GM13977 (cell line): ENCODE measurements around the gene DCAF17.

Experiments
- DNase-seq: peaks from one replicate; pipeline ENCODE4 v3.0.0; 2012; ENCODE audit warnings: low spot score
- in situ Hi-C: fragments of 300-500 bp; cut with MboI; formaldehyde crosslinking; loops from one replicate; pipeline ENCODE4 v1.12.0; 2022; ENCODE audit warnings: low sequenced_read_pairs, low pct_unique_long_range_greater_than_20kb, mixed read lengths, inconsistent platforms; ENCODE audit not compliant: unreplicated experiment
- TF ChIP-seq, protein P1 (sequence below): IDR thresholded peaks from 2 replicates; pipeline ENCODE4 v1.5.1; 2012; ENCODE audit warnings: mild to moderate bottlenecking, control low read depth; ENCODE audit not compliant: insufficient read depth; ENCODE audit errors: extremely low read depth, missing control alignments

Gene DCAF17, protein sequence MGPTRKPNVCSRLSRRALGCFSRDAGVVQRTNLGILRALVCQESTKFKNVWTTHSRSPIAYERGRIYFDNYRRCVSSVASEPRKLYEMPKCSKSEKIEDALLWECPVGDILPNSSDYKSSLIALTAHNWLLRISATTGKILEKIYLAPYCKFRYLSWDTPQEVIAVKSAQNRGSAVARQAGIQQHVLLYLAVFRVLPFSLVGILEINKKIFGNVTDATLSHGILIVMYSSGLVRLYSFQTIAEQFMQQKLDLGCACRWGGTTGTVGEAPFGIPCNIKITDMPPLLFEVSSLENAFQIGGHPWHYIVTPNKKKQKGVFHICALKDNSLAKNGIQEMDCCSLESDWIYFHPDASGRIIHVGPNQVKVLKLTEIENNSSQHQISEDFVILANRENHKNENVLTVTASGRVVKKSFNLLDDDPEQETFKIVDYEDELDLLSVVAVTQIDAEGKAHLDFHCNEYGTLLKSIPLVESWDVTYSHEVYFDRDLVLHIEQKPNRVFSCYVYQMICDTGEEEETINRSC

GRCh38 chr2:171434013-171434989 lies at the start of gene DCAF17:
Gene DCAF17 (plus strand): TSS chr2:171434226. CDS start chr2:171434578, 352 bp downstream.
- TF ChIP-seq, protein P1, sequence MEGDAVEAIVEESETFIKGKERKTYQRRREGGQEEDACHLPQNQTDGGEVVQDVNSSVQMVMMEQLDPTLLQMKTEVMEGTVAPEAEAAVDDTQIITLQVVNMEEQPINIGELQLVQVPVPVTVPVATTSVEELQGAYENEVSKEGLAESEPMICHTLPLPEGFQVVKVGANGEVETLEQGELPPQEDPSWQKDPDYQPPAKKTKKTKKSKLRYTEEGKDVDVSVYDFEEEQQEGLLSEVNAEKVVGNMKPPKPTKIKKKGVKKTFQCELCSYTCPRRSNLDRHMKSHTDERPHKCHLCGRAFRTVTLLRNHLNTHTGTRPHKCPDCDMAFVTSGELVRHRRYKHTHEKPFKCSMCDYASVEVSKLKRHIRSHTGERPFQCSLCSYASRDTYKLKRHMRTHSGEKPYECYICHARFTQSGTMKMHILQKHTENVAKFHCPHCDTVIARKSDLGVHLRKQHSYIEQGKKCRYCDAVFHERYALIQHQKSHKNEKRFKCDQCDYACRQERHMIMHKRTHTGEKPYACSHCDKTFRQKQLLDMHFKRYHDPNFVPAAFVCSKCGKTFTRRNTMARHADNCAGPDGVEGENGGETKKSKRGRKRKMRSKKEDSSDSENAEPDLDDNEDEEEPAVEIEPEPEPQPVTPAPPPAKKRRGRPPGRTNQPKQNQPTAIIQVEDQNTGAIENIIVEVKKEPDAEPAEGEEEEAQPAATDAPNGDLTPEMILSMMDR: no peak
- peak; percentile 96 for DNase-seq
- in situ Hi-C loops: loop anchor here (25.0 kb wide), 1 partner anchor 447 kb away; no protein-coding TSS in a partner anchor

GRCh38 chr2:171386627-171387026 lies 47.4 kb upstream of the DCAF17 start:
- in situ Hi-C loops: no loop called here
- no peak for DNase-seq
- TF ChIP-seq, protein P1: no peak

GRCh38 chr2:171387052-171387451 lies 47.0 kb upstream of the DCAF17 start:
- TF ChIP-seq, protein P1: no peak
- DNase-seq: no peak
- in situ Hi-C loops: no loop called here

DNA sequence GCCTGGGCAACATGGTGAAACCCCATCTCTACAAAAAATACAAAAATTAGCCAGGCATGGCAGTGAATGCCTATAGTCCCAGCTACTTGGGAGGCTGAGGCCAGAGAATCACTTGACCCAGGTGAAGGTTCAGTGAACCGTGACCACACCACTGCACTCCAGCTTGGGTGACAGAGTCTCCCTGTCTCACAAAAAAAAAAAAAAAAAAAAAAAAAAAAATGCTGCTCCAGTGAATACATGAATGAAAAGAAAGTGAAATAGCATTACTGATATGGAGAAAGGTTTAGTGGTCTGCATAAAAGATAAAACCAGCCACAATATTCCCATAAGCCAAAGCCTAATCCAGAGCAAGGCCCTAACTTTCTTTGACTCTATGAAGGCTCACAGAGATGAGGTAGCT lies 44.7 kb upstream of the DCAF17 start:
- TF ChIP-seq, protein P1: no peak
- in situ Hi-C loops: no loop called here
- no peak for DNase-seq

GRCh38 chr2:171389780-171390179 lies 44.2 kb upstream of the DCAF17 start:
- no peak for DNase-seq
- in situ Hi-C loops: no loop called here
- TF ChIP-seq, protein P1: no peak

GRCh38 chr2:171390941-171391516 lies 43.0 kb upstream of the DCAF17 start:
- TF ChIP-seq, protein P1: no peak
- DNase-seq: no peak
- in situ Hi-C loops: no loop called here
